ENCODE results near the gene TOX2.

DNA sequence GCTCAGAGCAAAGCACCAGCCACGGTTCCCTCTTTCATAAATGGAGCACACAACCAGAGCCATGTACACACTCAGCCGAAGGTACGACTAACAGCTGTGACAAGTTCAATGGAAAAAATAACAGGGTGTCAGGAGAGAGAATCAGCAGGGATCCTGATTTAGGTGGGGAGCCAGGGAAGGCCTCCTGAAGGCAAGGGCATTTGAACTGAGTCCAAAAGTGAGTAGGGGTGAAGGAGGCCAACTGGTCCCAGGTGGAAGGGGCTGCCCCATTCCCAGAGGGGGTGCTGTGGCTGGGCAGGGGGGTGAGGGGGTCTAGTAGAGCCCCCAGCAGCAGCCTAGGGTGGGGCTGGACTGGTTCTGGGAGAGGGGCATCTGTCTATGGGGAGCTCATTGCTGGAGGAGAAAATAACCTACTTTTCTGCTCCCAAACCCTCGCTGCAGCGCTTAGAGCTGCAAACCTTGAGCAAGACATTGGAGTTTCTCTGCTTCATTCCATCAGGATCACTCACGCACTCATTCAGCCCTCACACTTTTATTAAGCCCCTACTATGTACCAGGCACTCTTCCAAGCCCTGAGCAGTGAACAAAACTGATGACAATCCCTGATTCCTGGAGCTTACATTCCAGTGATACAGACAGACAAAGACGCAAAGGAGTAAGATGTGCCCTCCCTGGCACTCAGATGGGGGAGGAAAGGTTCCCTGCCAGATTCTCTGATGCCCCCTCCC lies 113.5 kb downstream of the TOX2 start:
- TF ChIP-seq, protein P1, sequence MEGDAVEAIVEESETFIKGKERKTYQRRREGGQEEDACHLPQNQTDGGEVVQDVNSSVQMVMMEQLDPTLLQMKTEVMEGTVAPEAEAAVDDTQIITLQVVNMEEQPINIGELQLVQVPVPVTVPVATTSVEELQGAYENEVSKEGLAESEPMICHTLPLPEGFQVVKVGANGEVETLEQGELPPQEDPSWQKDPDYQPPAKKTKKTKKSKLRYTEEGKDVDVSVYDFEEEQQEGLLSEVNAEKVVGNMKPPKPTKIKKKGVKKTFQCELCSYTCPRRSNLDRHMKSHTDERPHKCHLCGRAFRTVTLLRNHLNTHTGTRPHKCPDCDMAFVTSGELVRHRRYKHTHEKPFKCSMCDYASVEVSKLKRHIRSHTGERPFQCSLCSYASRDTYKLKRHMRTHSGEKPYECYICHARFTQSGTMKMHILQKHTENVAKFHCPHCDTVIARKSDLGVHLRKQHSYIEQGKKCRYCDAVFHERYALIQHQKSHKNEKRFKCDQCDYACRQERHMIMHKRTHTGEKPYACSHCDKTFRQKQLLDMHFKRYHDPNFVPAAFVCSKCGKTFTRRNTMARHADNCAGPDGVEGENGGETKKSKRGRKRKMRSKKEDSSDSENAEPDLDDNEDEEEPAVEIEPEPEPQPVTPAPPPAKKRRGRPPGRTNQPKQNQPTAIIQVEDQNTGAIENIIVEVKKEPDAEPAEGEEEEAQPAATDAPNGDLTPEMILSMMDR (IDR thresholded peaks at IDR 0.05 in 4 of 5, conservative IDR thresholded peaks at IDR 0.05 in 1 of 5), result no peak
- TF ChIP-seq POLR2A (IDR thresholded peaks at IDR 0.05), result no peak

Data from gastrocnemius medialis (tissue), 4 donors.